Measurements from ENCODE around the gene TPSB2.
"Not testable (repeated sequence)": the region's sequence is repeated elsewhere in the genome, so short reads cannot be mapped to it uniquely, and the experiment has no call there.

TPSB2 gene

DNA sequence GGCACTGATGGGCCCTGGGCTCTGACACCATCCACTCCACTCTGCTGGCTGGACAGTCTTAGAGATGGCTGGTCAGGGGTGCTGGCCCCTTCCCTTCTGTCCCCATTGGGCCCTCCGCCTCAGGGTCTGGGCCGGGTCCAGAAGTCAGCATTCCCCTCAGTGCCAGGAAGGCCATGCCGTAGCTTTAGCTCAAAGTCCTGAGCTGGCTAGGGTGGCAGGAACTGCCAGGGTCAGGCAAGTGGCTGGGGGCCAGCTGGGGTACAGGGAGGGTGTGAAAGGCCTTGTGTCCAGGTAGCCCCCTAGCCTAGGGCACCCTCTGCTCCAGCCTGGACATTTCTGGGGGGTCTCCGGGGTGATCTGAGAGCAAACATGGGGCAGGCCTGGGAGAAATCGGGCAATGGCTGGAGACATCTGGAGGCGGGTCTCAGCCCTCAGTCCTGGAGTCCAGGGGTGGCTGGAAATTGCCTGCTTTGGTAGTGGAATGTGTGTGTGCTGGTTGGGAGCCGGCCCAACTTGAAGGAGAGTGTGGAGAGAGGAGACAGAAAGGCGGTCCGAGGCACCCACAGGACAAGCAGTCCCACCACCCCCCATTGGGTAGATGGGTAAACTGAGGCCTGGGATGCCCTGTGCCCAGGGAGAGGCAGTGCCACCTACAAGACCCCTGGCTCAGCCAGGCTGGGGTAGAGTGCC, 37.5 kb downstream of the TPSB2 start:
- H3K4me1 ChIP-seq (ENCODE audit: control insufficient read depth, insufficient read depth, low read length): no peaks in the 10 kb centered on the region
- H3K36me3 ChIP-seq (ENCODE audit: control insufficient read depth, insufficient read depth, low read length): peaks cover 3% of the 10 kb centered on the region
- no peaks in the 10 kb centered on the region for H3K9me3 ChIP-seq (ENCODE audit: control insufficient read depth, insufficient read depth, low read length)
- no peak overlapping the region for H3K4me3 ChIP-seq (ENCODE audit: low read depth, low read length)
- H3K9ac ChIP-seq (ENCODE audit: low read depth, low read length): no peak overlapping the region
- no peaks in the 10 kb centered on the region for H3K27me3 ChIP-seq (ENCODE audit: control insufficient read depth, insufficient read depth, low read length)

DNA sequence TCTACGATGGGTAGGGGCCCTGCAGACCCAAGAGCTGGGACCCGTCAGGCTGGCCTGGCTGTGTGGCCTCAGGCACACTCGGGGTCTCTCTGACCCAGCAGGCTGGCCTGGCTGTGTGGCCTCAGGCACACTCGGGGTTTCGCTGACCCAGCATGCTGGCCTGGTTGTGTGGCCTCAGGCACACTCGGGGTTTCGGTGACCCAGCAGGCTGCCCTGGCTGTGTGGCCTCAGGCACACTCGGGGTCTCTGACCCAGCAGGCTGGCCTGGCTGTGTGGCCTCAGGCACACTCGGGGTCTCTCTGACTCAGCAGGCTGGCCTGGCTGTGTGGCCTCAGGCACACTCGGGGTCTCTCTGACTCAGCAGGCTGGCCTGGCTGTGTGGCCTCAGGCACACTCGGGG, 39.2 kb downstream of the TPSB2 start:
- H3K9ac ChIP-seq (ENCODE audit: low read depth, low read length); H3K9me3 ChIP-seq (ENCODE audit: control insufficient read depth, insufficient read depth, low read length); H3K36me3 ChIP-seq (ENCODE audit: control insufficient read depth, insufficient read depth, low read length); H3K27me3 ChIP-seq (ENCODE audit: control insufficient read depth, insufficient read depth, low read length); H3K4me3 ChIP-seq (ENCODE audit: low read depth, low read length); H3K4me1 ChIP-seq (ENCODE audit: control insufficient read depth, insufficient read depth, low read length): not testable (repeated sequence)

DNA sequence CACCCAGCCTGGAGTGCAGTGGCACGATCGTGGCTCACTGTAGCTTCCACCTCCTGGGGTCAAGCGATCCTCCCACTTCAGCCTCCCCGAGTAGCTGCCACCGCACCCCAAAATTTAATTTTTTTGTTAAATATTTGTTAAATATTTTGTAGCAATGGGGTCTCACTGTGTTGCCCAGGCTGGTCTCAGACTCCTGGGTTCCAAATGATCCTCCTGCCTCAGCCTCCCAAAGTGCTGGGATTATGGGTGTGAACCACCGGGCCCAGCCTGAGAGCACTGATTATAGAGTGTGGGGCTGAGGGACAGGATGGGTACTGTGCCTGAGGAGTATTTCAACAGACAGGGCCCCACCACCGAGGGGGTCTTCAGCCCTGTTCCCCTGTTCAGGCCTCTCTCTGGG, 40.5 kb downstream of the TPSB2 start:
- H3K36me3 ChIP-seq (ENCODE audit: control insufficient read depth, insufficient read depth, low read length): peaks cover 9% of the 10 kb centered on the region
- no peak overlapping the region for H3K4me3 ChIP-seq (ENCODE audit: low read depth, low read length)
- H3K4me1 ChIP-seq (ENCODE audit: control insufficient read depth, insufficient read depth, low read length): no peaks in the 10 kb centered on the region
- H3K9ac ChIP-seq (ENCODE audit: low read depth, low read length): no peak overlapping the region
- H3K27me3 ChIP-seq (ENCODE audit: control insufficient read depth, insufficient read depth, low read length): no peaks in the 10 kb centered on the region
- H3K9me3 ChIP-seq (ENCODE audit: control insufficient read depth, insufficient read depth, low read length): no peaks in the 10 kb centered on the region

DNA sequence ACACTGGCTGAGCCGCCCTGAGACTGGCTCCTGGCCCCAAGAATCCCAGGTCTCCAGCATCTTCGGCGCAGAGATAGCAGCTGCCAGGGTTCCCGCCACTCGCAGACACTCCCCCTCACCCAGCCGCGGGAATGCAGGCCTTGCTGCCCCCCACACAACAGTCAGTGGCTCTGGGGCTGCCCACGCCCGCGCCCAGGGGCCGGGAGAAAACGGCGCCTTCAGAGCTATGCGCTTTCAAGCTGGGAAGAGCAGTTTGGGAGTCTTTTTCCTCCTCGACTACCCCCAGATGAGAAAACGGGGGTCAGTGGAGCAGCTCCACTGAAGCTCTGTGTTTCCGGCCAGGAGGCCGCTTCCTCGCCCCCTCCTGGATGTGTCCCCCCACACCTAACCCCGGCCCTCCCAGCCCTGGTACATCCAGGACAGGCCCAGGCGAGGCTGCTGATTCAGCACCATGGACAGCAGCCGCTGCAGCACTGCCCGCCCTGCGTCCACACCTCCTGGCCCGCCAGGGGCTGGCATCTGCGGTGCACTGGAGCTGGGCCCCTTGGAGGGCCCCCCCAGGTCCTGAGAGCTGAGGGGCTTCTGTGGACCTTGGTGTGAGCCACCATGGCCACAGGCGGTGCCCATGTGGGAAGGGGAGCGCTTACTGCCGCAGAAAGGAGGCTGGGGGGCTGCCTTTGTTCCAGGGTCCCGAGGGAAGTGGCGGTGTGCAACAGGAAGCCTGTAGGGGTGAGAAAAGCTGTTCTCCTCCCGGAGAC, 41.4 kb downstream of the TPSB2 start:
- Histone ChIP-seq H3K4me1 (ENCODE audit: control insufficient read depth, insufficient read depth, low read length) (no peaks in the 10 kb centered on the region), H3K9me3 (ENCODE audit: control insufficient read depth, insufficient read depth, low read length) (no peaks in the 10 kb centered on the region), H3K9ac (ENCODE audit: low read depth, low read length) (no peak overlapping the region), H3K36me3 (ENCODE audit: control insufficient read depth, insufficient read depth, low read length) (peaks cover 9% of the 10 kb centered on the region), H3K27me3 (ENCODE audit: control insufficient read depth, insufficient read depth, low read length) (no peaks in the 10 kb centered on the region), H3K4me3 (ENCODE audit: low read depth, low read length) (no peak overlapping the region)

DNA sequence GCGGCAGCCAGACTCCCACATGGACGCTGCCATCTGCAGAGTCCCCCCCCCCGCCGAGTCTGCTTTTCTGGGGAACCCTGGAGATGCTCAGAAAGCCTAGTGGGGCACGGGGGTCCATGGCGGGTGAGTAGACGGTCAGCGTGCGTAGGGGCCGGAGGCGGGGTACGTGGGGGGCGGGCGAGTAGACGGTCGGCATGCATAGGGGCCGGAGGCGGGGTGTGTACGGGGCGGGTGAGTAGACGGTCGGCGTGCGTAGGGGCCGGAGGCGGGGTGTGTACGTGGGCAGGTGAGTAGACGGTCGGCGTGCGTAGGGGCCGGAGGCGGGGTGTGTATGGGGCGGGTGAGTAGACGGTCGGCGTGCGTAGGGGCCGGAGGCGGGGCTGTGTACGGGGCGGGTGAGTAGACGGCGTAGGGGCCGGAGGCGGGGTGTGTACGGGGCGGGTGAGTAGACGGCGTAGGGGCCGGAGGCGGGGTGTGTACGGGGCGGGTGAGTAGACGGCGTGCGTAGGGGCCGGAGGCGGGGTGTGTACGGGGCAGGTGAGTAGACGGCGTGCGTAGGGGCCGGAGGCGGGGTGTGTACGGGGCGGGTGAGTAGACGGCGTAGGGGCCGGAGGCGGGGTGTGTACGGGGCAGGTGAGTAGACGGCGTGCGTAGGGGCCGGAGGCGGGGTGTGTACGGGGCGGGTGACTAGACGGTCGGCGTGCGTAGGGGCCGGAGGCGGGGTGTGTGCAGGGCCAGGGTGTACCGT, 44.4 kb downstream of the TPSB2 start:
- H3K9me3 ChIP-seq (ENCODE audit: control insufficient read depth, insufficient read depth, low read length); H3K27me3 ChIP-seq (ENCODE audit: control insufficient read depth, insufficient read depth, low read length); H3K4me1 ChIP-seq (ENCODE audit: control insufficient read depth, insufficient read depth, low read length); H3K9ac ChIP-seq (ENCODE audit: low read depth, low read length); H3K36me3 ChIP-seq (ENCODE audit: control insufficient read depth, insufficient read depth, low read length); H3K4me3 ChIP-seq (ENCODE audit: low read depth, low read length): not testable (repeated sequence)

DNA sequence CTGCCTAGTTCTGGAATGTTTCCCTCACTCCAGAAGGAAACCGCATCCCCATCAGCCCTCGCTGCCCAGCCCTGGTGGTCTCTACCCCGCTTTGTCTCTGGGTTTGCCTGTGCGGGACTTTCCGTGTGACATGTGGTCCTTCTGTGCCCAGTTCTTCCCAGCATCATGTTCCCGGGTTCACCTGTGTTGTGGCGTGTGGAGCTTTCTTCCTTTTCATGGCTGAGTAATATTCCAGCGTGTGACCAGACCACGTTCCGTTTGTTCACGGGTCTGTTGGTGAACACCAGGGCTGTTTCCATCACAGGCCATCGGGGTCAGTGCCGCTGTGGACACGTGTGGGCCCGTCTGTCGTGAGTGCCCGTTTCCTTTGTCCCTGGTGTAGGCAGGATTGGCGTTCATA, 45.0 kb downstream of the TPSB2 start:
- H3K27me3 ChIP-seq (ENCODE audit: control insufficient read depth, insufficient read depth, low read length): no peaks in the 10 kb centered on the region
- peaks cover 9% of the 10 kb centered on the region for H3K36me3 ChIP-seq (ENCODE audit: control insufficient read depth, insufficient read depth, low read length)
- H3K9me3 ChIP-seq (ENCODE audit: control insufficient read depth, insufficient read depth, low read length): no peaks in the 10 kb centered on the region
- no peak overlapping the region for H3K9ac ChIP-seq (ENCODE audit: low read depth, low read length)
- H3K4me3 ChIP-seq (ENCODE audit: low read depth, low read length): no peak overlapping the region
- no peaks in the 10 kb centered on the region for H3K4me1 ChIP-seq (ENCODE audit: control insufficient read depth, insufficient read depth, low read length)

DNA sequence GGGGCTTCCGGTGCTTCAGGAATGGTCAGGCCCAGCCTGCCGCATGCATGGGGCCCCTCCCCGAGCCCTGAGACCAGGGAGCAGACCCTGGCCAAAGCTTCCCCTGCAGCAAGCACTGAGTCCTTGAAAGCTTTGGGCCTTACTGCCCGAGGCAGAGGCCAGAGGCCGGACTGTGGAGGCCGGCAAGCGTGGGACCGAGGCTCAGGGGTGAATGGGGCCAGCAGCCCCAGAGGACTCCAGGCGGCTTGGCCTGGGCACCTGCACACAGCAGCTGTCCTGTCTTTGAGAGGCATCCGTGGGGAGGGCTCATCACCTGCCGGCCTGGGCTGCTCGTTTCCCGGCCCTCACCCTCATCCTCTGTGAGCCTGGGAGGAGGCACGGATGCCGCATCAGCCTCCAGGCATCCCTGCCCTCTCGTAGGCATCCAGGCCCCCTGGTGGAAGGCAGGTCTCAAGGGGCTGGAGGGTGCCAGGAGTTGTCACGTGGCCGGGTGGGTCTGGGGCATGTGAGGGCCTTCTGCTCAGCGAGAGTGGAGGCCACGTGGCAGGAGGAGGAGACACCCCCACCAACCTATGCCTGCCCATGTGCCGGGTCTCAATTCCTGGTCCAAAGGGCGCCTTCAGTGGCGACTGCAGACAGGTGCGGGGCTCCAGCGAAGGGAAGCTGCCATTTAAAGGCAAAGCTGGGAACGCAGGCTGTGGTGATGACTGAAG, 45.7 kb downstream of the TPSB2 start:
- no peaks in the 10 kb centered on the region for H3K4me1 ChIP-seq (ENCODE audit: control insufficient read depth, insufficient read depth, low read length)
- H3K9ac ChIP-seq (ENCODE audit: low read depth, low read length): no peak overlapping the region
- H3K4me3 ChIP-seq (ENCODE audit: low read depth, low read length): no peak overlapping the region
- H3K27me3 ChIP-seq (ENCODE audit: control insufficient read depth, insufficient read depth, low read length): no peaks in the 10 kb centered on the region
- no peaks in the 10 kb centered on the region for H3K9me3 ChIP-seq (ENCODE audit: control insufficient read depth, insufficient read depth, low read length)
- H3K36me3 ChIP-seq (ENCODE audit: control insufficient read depth, insufficient read depth, low read length): peaks cover 9% of the 10 kb centered on the region

DNA sequence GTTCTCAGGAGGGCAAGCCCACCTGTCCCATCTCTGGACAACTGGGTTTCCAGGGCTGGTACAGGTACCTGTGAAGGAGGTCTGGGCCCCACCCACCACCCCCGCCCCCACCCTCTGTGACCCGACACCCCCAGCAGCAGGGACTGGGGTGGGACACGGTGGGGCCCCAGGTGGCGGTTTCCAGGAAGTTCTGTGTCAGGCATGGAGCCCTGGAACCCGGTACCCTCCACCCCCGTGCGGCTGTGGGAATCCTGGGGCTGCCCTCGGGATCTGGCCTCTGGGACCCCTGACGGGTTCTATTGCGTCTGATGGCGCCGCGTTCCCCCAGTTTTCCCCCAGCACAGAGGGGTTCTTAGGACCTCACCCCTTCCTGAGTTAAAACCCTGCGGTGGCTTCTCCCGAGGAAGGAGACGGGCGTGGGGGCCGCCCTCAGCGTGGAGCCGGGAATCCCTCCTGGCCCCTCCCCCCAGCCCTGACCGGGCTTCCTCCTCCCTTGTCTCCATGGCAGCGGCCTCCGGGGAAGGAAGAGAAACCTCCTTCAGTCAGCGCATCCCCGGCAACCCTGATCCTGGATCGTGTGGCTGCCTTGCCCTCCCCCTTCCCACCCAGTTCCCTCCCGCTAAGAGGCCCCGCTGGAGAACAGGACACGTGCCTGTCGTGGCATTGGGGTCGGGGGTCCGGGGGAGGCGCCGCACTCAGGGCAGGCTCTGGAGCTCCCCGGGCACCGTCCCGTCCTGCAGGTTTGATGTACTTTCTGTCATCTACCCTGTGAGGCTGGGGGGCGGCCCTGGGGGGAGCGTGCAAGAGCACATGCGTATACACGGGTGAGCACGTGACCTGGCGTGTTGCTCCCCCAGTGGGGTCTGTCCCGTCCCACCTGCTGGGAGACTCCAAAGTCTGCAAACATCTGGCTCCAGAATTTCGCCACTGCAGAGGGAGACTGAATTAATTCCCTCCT, 46.8 kb downstream of the TPSB2 start:
- H3K9me3 ChIP-seq (ENCODE audit: control insufficient read depth, insufficient read depth, low read length): no peaks in the 10 kb centered on the region
- peaks cover 9% of the 10 kb centered on the region for H3K36me3 ChIP-seq (ENCODE audit: control insufficient read depth, insufficient read depth, low read length)
- no peaks in the 10 kb centered on the region for H3K27me3 ChIP-seq (ENCODE audit: control insufficient read depth, insufficient read depth, low read length)
- H3K9ac ChIP-seq (ENCODE audit: low read depth, low read length): no peak overlapping the region
- no peaks in the 10 kb centered on the region for H3K4me1 ChIP-seq (ENCODE audit: control insufficient read depth, insufficient read depth, low read length)
- no peak overlapping the region for H3K4me3 ChIP-seq (ENCODE audit: low read depth, low read length)

DNA sequence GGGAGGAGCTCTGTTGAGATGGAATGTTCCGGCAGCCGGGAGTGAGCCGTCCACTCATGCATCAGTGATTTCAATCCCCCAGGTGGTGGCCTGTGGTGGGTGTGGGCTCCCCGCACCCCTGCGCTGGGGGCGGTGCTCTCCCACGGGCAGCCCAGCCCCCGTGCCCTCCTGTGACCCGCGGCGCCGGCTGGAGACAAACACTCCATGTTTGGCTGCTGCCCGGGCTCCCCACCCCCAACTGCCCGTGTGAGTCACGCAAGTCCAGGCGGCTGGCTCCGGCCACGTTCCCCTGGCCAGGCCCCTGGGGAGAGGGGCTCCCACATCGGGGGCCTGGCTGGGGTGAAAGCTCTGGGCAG, 47.7 kb downstream of the TPSB2 start:
- no peaks in the 10 kb centered on the region for H3K9me3 ChIP-seq (ENCODE audit: control insufficient read depth, insufficient read depth, low read length)
- no peaks in the 10 kb centered on the region for H3K27me3 ChIP-seq (ENCODE audit: control insufficient read depth, insufficient read depth, low read length)
- peaks cover 9% of the 10 kb centered on the region for H3K36me3 ChIP-seq (ENCODE audit: control insufficient read depth, insufficient read depth, low read length)
- H3K4me1 ChIP-seq (ENCODE audit: control insufficient read depth, insufficient read depth, low read length): no peaks in the 10 kb centered on the region
- H3K9ac ChIP-seq (ENCODE audit: low read depth, low read length): no peak overlapping the region
- H3K4me3 ChIP-seq (ENCODE audit: low read depth, low read length): no peak overlapping the region

DNA sequence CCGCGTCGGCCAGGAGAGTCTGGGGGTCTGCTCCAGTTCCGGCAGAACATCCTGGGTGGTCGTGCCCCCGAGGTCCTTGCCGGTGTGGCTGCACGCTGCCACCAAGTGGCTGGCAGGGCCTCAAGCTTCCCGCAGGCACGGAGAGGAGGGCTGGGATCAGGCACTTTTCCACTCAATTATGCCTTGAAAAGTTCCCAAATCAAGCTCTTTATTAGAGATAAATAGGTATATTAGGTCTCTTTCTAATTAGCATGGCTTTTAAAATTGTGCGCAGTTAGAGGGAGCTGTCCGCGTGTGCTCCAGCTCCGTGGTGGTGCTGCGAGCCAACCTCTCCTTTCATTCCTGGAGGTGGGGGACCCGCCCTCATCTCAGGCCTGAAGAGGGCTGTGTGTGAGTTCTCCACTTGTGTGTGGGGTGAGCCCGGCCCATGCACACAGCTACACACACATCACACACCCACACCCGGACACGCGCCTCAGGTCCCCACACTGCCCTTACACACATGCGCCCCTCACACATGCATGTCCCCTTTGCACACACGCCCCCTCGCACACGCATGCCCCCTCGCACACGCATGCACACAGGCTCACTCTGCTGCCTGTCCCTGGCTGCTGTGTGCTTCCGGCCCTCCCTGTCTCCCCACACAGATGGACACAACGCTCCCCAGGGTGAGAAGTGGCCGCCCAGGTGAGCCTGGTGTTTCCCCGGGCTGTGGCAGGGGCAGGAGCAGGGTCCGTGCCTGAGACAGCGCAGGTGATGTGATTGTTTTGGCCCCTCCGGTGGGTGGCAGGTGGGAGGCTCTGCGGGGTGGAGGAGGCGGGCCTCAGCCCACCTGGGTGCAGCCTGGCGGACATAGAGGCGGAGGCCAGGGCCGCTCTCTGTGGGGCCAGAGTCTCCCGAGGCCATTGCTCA, 48.3 kb downstream of the TPSB2 start:
- Histone ChIP-seq H3K9ac (ENCODE audit: low read depth, low read length) (no peak overlapping the region), H3K4me3 (ENCODE audit: low read depth, low read length) (no peak overlapping the region), H3K4me1 (ENCODE audit: control insufficient read depth, insufficient read depth, low read length) (no peaks in the 10 kb centered on the region), H3K27me3 (ENCODE audit: control insufficient read depth, insufficient read depth, low read length) (no peaks in the 10 kb centered on the region), H3K36me3 (ENCODE audit: control insufficient read depth, insufficient read depth, low read length) (peaks cover 9% of the 10 kb centered on the region), H3K9me3 (ENCODE audit: control insufficient read depth, insufficient read depth, low read length) (no peaks in the 10 kb centered on the region)
